DMS 273 treated with DMSO at 0.1 percent for 48 hours (cell line): ENCODE data around the gene ALDH7A1.
"Not testable (repeated sequence)": the region's sequence is repeated elsewhere in the genome, so short reads cannot be mapped to it uniquely, and the experiment has no call there.

Experiments used
- DNase-seq: peaks from one replicate; lab custom pipeline; 2025; lab: John Stamatoyannopoulos, UW

The ALDH7A1 gene

DNA sequence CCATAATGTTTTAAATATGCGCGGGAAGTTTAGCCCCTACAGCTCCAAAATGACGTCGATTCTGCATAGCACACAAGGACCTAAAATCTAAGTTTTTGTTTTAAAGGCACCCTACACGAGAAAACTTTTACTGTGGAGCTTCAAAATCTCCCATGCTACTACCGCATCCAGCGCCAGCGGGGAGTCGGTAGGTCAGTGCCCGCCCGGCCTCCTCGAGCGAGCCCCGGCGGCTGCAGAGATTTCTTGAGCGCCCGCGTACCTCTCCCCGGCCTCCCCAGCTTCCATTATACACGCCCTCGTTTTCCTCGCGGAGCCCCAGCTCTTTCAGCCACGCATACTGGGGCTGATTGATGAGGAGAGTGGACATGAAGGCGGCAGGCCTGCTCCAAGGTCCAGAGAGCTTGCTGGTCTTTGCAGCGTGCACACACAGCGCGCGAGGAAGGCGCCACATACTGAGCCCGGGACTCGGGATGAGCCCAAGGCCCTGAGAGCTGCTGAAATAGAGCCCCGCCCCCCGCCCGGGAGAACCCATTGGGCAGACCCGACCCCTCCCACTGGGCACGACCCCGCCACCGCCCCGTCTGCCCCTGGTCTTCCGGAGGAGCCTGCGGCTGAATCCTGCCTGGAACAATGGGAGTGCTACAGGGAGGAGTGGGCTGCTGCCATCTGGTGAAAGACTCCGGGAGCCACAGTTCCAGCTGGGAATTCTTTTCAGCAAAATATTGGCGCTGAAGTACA is at the start of gene ALDH7A1:
ALDH7A1 (minus strand) TSS at position 472 of the 738 bp plus-strand sequence; CDS start at position 451, 21 bp downstream.
- peak; percentile 89 for DNase-seq

- no peak for DNase-seq
These were observed 46.4 kb upstream of the ALDH7A1 start for GRCh38 chr5:126641387-126641786.

- no peak for DNase-seq
These were observed 45.8 kb upstream of the ALDH7A1 start for GRCh38 chr5:126640866-126641265.

GRCh38 chr5:126636956-126637355 is 41.9 kb upstream of the ALDH7A1 start:
- no peak for DNase-seq

DNA sequence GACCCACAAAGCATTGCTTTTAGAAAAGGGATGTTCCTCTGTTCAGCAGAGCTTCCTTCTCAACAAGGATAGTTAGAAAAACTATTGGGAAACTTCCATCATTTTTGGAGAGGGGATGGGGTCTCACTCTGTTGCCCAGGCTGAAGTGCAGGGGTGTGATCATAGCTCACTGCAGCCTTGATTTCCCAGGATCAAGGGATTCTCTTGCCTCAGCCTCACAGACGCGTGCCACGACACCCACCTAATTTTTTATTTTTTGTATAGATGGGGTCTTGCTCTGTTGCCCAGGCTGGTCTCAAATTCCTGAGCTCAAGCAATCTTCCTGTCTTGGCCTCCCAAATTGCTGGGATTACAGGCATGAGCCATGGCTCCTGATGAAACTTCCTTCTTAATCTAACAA is 40.6 kb upstream of the ALDH7A1 start:
- no peak for DNase-seq

DNA sequence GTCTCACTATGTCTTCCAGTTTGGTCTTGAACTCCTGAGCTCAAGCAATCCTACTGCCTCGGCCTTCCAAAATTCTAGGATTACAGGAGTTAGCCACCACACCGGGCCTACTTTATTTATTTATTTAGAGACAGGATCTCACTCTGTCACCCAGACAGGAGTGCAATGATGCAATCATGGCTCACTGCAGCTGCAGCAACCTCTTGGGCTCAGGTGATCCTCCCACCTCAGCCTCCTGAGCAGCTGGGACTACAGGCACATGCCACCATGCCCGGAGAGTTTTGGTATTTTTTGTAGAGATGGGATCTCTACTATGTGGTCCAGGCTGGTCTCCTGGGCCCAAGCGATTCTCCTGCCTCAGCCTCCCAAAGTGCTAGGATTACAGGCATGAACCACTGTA is 38.5 kb upstream of the ALDH7A1 start:
- no peak for DNase-seq

DNA sequence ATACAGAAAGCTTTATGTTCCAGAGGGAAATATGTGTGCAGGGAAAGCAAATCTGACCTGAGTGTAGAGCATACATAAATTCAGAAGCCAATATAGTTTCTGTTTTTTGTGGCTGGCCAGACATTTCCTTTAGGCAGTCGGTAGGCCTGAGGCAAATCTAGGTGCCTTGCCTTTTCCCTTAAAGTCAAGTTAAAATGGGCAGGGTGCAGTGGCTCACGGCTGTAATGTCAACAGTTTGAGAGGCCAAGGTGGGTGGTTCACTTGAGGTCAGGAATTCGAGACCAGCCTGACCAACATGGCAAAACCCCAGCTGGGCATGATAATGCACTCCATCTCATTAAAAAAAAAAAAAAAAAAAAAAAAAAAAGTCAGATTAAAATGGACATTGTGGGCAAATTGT is 36.9 kb upstream of the ALDH7A1 start:
- no peak for DNase-seq

- no peak for DNase-seq
These were observed 33.1 kb upstream of the ALDH7A1 start for GRCh38 chr5:126628102-126628501.

DNA sequence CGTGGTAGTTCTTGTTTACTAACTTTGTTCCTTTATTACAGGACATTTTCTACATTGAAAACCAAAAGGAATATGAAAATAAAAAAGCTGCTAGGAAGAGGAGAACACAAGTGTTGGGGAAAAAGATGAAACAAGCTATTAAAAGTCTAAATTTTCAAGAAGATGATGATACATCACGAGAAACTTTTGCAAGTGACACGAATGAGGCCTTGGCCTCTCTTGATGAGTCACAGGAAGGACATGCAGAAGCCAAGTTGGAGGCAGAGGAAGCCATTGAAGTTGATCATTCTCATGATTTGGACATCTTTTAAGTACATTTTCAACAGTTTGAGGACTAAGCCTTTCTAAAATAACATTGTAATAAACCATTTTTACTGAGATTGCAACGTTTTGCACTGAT is 29.5 kb upstream of the ALDH7A1 start:
- DNase-seq: no peak

DNA sequence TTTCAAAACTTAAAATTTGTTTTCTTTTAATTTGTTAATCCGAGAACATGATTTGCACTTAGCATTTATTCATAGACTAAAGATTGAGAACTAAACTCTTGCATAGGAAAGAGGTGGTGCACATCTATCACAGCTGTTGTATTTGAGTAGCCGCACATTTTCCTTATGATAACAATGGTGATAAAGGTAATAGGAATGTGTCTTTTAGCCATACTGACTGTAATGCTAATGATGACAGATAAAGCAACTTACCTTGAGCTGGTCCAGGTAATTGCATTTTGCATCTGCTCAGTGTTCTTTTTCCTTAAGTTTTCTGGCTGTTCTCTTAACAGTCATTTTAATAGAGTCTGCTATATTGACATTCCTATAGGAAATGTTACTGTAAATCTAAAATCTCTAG is 24.8 kb upstream of the ALDH7A1 start:
- DNase-seq: no peak

DNA sequence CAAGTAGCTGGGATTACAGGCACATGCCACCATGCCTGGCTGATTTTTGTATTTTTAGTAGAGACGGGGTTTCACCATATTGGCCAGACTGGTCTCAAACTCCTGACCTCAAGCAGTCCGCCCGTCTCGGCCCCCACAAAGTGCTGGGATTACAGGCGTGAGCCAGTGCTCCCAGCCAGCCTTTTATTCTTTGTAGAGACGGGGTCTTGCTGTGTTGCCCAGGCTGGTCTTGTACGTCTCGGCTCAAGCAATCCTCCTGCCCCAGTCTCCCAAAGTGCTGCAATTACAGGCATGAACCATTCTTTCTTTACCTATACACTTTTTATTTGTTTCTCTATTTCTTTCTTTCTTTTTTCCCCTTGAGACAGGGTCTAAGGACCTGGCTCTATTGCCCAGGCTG is 22.6 kb upstream of the ALDH7A1 start:
- DNase-seq: not testable (repeated sequence)

DNA sequence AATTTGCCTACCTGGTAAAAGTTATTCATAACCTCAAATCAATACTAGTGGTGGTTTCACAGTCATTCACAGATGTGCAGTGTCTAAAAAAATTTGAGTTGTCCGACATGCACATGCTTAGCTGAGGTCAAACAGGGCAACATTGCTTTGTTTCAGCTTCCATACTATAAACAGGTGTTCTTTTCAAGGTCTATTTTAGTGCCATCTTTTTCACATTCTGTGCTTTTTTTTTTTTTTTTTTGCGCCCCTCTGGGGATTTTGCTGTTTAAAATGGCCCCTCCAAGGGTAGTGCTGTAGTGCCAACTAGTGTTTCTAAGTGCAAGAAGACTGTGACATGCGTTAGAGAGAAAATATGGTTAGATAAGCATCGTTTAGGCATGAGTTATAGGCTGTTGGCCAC is 20.3 kb upstream of the ALDH7A1 start:
- no peak for DNase-seq

- no peak for DNase-seq
These were observed 19.0 kb upstream of the ALDH7A1 start for GRCh38 chr5:126613941-126614592.

DNA sequence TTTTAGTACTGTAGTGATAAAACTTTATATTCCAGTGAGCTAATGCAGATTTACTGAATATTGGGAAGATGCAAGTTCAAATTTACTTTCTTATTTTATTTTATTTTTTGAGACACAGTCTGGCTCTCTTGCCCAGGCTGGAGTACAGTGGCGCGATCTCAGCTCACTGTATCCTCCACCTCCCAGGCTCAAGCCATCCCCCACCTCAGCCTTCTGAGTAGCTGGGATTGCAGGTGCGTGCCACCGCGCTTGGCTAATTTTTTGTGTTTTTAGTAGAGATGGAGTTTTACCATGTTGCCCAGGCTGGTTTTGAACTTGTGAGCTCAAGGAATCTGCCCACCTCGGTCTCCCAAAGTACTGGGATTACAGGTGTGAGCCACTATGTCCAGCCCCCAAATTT is 15.6 kb upstream of the ALDH7A1 start:
- DNase-seq: no peak

- DNase-seq: no peak
These were observed 15.1 kb upstream of the ALDH7A1 start for GRCh38 chr5:126610160-126610559.

DNA sequence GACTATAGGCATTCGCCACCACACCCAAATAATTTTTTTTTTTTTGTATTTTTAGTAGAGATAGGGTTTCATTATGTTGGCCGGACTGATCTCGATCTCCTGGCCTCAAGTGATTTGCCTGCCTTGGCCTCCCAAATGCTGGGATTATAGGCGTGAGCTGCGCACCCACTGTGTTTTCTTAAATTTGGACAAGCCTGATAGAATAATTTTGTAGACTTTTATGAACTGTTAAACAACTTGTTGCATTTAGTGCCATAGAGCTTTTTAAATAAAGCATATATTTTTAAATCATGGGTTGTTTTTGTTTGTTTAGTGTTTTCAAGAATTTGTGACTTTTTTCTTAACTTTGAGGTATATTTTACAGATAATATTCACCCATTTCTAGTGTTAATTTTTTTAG is 10.5 kb upstream of the ALDH7A1 start:
- no peak for DNase-seq

GRCh38 chr5:126603402-126603991 is 8.5 kb upstream of the ALDH7A1 start:
- DNase-seq: no peak

DNA sequence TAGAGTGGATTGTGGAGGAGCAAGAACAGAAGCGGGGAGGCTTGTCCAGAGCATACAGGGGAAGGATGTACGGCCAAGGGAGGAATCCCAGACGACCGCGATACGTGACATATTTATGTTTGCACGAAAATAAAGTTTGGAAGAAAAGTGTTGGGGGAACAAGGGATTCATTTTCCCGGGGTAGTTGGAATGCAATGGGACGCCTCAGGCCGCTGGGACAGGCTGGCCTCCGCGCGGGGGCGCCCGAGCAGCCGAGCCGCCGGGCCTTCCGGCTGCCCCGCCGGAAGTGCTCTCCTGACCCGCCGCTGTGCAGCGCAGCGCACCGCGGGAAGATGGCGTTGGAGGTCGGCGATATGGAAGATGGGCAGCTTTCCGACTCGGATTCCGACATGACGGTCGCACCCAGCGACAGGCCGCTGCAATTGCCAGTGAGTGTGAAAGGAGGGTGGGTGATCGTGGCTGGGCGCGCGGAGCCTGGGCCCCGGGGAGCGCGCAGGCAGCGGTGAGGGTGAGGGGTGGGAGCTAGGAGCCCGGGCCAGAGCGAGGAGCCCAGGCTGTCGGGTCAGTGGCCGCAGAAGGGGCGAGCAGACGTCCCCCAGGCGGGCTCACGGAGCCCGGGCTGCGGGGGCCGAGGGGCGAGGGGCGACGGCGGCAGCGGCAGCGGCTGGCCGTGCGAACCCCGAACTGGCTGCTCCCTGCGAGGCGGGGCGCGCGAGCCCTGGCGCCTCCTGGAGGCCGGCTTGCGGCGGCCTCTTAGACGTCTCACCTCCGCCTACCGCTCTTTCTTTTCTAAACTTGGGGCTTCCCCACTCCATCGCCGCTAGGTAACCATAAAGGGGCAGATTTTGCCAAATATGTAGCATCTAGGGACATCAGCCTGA is 5.9 kb upstream of the ALDH7A1 start, which contains the start of gene PHAX:
PHAX (plus strand) TSS at position 317 of the 881 bp plus-strand sequence; CDS start at position 333, 16 bp downstream.
- DNase-seq: peak; percentile 61

- DNase-seq: not testable (repeated sequence)
These were observed 5.1 kb upstream of the ALDH7A1 start for GRCh38 chr5:126599971-126600630.

- no peak for DNase-seq
These were observed 4.5 kb upstream of the ALDH7A1 start for GRCh38 chr5:126599499-126599898.

GRCh38 chr5:126597156-126597555 is 2.1 kb upstream of the ALDH7A1 start:
- no peak for DNase-seq
